AG04450 (cell line): ENCODE measurements around the gene POTEF. TPM values are rescaled to one million over a fixed set of nuclear protein-coding genes. Genes with fewer than 3 reads are reported as not detected.
"Not testable (repeated sequence)": the region's sequence is repeated elsewhere in the genome, so short reads cannot be mapped to it uniquely, and the experiment has no call there.

Experiments
- CTCF ChIA-PET: fragments of 300-600, 350-600 bp; formaldehyde crosslinking; extraction: SDS; loops from one replicate; lab custom pipeline; 2022; ENCODE audit warnings: antibody characterized with exemption, inconsistent platforms; lab: Charles Lee
- POLR2A ChIA-PET: fragments of 350-600 bp; formaldehyde crosslinking; extraction: SDS; loops from one replicate; lab custom pipeline; 2021; ENCODE audit warnings: antibody characterized with exemption, inconsistent platforms; lab: Yijun Ruan, JAX
- DNase-seq: peaks from one replicate; pipeline ENCODE4 v3.0.0-alpha.2; 2011; ENCODE audit warnings: low read depth, low spot score
- H3K27ac ChIP-seq: one replicate; pipeline ENCODE4 v1.5.1; 2012; ENCODE audit warnings: low read depth, low read length, control low read depth
- H3K27me3 ChIP-seq: one replicate; pipeline ENCODE4 v1.6.0; 2012; ENCODE audit warnings: low read length; ENCODE audit not compliant: control insufficient read depth, insufficient read depth
- H3K4me3 ChIP-seq: 2 replicates; pipeline ENCODE4 v1.5.1; 2011; ENCODE audit warnings: mild to moderate bottlenecking, low read depth, low read length, control low read depth
- H3K9me3 ChIP-seq: 2 replicates; pipeline ENCODE4 v1.5.1; 2012; ENCODE audit warnings: low read length; ENCODE audit not compliant: control insufficient read depth, insufficient read depth
- polyA minus RNA-seq: library from RNA; depleted of rRNA, polyadenylated mRNA; stranded (reverse); fragments of >200 nt; gene quantifications from 2 replicates; pipeline ENCODE4 v1.2.3, GENCODE V29; 2011; rRNA and poly(A)+ RNA removed
- polyA plus RNA-seq: library from polyadenylated mRNA; depleted of rRNA; stranded (reverse); fragments of >200 nt; gene quantifications from 2 replicates; pipeline ENCODE4 v1.2.3, GENCODE V29; 2011; rRNA removed
- TF ChIP-seq, protein P1 (sequence below): IDR thresholded peaks from 2 replicates; pipeline ENCODE4 v1.5.1; 2011; ENCODE audit warnings: low read depth, low read length, control low read depth, inconsistent platforms

Gene POTEF
- polyA plus RNA-seq: not detected in 2 replicates
- polyA minus RNA-seq: not detected in 2 replicates

DNA sequence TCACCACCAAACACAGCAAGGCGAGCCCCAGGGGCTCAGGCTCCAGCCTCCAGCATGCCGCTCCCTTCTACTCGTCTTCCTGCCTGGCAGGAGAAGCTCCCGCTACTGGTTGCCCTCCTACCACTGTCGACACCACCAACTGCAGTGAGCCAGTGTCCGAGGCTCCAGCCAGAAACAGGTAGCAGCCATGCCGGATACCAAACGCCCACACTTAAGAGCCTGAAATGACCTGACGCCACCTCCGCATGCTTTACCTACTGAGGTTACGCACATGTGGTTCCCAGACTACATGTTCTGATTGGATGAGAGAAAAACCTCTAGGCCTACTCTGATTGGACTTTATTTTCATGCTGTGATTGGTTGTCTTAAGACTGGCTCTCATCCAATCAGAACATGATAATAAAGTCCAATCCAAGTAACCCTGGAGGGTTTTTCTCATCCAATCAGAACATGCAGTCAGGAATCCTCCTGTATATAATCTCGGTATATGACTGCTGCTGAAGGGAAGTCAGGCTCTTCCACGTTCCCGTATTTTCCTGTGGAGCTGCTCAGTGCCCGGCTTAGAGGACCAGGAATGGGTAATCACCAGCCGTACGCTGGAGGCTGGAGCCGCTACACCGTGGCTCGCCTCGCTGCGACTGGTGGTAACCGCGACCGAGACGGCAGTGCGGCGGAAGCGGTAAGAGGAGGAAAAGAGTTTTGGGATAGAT, at the start of gene POTEF:
POTEF (minus strand) TSS at position 103 of the 710 bp plus-strand sequence. CDS start 8,707 bp downstream, outside the sequence.
- DNase-seq, CTCF ChIA-PET: not testable (repeated sequence)

DNA sequence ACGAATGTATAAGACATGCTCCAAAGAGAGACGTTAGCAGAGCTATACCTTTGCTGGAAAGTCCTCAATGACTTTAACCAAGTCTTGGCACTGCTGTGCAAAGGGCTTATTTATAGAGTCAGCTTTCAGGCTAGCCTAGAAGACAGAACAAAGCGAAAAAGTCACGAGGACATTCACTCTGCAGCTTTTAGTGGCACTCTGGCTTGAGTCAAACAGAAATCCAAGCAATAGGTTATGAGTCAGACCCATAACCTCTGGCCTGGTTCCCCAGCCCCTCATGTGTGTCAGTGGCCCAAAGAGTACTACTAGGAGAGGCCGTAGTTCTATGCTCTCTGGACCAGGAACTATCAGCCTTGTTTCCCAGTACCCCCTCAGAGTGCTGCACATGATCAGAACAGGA, 45.8 kb upstream of the POTEF start:
- H3K27me3 ChIP-seq, H3K27ac ChIP-seq, POLR2A ChIA-PET, CTCF ChIA-PET, H3K4me3 ChIP-seq, DNase-seq, H3K9me3 ChIP-seq: not testable (repeated sequence)

More for the DNA sequence above, at the start of gene POTEF:
- H3K9me3 ChIP-seq, POLR2A ChIA-PET, H3K27me3 ChIP-seq, H3K27ac ChIP-seq, H3K4me3 ChIP-seq: not testable (repeated sequence)

DNA sequence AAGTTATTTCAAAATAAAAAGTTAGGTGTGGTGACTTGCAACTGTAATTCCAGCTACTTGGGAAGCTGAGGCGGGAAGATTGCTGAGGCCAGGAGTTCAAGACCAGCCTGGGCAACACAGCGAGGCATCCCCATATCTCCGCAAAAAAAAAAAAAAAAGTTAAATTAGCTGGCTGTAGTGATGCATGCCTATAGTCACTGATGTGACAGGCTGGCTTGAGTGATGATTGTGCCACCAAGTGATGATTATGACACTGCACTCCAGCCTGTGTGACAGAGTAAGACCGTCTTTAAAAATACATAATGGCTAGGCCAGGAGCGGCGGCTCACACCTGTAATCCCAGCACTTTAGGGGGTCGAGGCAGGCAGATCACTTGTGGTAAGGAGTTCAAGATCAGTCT, 40.9 kb upstream of the POTEF start:
- POLR2A ChIA-PET: no interaction called here
- Histone ChIP-seq H3K27ac (no peak overlapping the region), H3K9me3 (no peaks in the 10 kb centered on the region), H3K4me3 (no peak overlapping the region), H3K27me3 (no peaks in the 10 kb centered on the region)
- DNase-seq: no peak
- CTCF ChIA-PET: interaction anchor here (0.9 to 2.7 kb wide), 2 partner anchors 12 to 163 kb away, joined by 3 to 10 read pairs; partner anchors contain the start of genes MZT2B and SMPD4
- TF ChIP-seq, protein P1, sequence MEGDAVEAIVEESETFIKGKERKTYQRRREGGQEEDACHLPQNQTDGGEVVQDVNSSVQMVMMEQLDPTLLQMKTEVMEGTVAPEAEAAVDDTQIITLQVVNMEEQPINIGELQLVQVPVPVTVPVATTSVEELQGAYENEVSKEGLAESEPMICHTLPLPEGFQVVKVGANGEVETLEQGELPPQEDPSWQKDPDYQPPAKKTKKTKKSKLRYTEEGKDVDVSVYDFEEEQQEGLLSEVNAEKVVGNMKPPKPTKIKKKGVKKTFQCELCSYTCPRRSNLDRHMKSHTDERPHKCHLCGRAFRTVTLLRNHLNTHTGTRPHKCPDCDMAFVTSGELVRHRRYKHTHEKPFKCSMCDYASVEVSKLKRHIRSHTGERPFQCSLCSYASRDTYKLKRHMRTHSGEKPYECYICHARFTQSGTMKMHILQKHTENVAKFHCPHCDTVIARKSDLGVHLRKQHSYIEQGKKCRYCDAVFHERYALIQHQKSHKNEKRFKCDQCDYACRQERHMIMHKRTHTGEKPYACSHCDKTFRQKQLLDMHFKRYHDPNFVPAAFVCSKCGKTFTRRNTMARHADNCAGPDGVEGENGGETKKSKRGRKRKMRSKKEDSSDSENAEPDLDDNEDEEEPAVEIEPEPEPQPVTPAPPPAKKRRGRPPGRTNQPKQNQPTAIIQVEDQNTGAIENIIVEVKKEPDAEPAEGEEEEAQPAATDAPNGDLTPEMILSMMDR: no peak

DNA sequence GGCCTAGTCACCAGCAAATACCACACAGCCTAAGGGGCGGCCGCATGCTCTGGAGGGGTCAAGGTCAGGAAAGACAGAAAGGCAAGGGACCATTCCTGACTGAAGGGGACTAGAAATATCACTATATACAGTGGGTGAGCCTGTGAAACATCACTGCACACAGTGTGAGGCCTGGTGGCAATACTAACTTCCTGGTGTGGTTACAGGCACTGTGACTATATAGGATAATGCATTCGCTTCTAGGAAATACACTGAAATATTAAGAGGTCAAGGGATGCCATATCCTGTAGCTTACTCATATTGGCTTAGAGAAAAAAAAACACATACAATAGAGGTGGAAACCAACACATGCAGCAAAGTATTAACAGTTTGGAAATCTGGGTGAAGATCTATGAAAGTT, 40.1 kb upstream of the POTEF start:
- H3K4me3 ChIP-seq, H3K27ac ChIP-seq, POLR2A ChIA-PET, H3K27me3 ChIP-seq, H3K9me3 ChIP-seq, DNase-seq: not testable (repeated sequence)
- CTCF ChIA-PET: interaction anchor here (2.7 kb wide), 1 partner anchor 12 kb away, joined by 10 read pairs; the partner anchor contains the start of genes MZT2B and SMPD4

DNA sequence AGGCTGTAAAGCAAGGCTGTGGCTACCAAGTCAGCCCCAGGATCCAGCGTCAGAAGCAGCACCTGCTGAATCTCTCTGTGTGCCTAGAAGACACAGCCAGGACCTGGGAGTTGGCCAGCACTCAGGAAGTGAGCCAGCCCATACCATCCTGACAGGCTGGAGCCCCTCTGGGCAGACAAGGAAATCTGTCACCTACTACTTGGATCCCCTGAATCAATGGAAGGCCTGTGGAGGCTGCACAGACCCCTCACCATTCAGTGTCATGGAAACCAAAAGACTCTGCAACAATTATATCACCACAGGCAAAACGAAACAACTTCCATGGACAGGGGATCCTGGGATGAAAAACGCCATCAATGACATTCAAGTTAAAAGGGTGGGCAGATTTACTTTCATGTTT, 37.6 kb upstream of the POTEF start:
- H3K27ac ChIP-seq, DNase-seq, H3K9me3 ChIP-seq, POLR2A ChIA-PET, H3K27me3 ChIP-seq, H3K4me3 ChIP-seq, CTCF ChIA-PET: not testable (repeated sequence)

DNA sequence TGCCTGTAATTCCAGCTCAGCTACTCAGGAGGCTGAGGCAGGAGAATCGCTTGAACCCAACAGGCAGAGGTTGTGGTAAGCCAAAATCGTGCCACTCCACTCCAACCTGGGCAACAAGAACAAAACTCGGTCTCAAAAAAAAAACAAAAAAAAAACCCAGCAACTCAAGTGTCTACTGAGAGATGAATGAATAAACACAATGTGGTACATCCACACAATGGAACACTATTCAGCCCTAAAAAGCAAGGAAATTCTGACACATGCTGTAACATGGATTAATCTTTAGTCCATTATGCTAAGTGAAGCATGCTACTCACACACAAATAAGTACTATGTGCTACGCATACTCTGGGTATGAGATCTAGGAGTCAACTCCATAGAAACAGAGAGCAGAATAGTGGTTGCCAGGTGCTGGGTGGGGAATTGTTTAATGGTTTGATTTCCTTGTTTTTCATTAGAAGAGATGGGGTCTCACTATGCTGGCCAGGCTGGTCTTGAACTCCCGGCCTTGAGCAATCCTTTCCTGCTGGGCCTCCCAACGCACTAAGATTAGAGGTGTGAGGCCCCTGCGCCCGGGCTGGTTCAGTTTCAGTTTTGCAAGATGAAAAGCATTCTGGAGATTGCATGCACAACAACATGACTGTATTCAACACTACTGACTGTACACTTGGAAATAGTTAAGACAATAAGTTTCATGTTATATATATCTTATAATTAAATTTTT, 36.4 kb upstream of the POTEF start:
- H3K27me3 ChIP-seq: no peaks in the 10 kb centered on the region
- H3K9me3 ChIP-seq: no peaks in the 10 kb centered on the region
- H3K27ac ChIP-seq: no peak overlapping the region
- POLR2A ChIA-PET: no interaction called here
- CTCF ChIA-PET: no interaction called here
- no peak overlapping the region for H3K4me3 ChIP-seq
- DNase-seq: no peak
- TF ChIP-seq, protein P1: no peak

DNA sequence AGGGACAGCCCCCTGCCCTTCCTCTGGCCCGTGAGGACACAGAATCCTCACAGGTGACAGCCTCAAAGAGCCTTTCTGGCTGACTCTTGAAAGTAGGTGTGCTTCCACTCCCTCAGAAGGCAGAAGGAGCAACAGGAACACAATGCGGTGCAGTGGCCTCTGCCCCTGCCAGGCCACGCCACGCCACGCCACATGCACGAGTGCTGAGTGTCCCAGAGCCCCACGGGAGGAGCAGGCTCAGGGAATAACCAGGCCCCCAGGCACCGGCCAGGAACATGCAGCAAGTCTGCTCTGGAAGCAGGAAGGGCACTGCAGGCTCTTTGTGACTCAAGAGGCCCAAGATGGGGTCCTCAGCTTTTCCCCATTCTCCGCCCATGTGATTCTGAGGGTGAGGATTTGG, 33.9 kb upstream of the POTEF start:
- no peaks in the 10 kb centered on the region for H3K9me3 ChIP-seq
- H3K27ac ChIP-seq: no peak overlapping the region
- TF ChIP-seq, protein P1: no peak
- H3K4me3 ChIP-seq: no peak overlapping the region
- POLR2A ChIA-PET: no interaction called here
- CTCF ChIA-PET: no interaction called here
- no peak for DNase-seq
- H3K27me3 ChIP-seq: no peaks in the 10 kb centered on the region

DNA sequence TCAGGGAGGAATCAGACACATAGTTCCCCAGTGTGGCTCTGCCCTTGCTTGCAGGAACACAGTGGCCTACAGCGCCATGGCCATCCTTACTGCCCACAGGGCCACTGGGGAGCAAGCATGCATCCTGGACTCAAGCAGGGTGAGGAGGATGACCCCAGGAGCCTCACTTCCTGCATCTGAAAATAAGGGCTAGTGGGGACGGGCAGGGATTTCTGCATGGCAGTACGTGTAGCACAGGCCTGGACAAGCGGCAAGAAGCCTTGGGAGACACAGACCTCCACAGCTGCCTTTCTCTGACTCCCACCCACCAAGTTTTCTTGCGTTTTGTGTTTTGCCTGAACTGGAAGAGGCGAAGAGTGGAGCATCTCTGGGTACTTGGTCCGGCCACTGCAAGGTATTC, 33.5 kb upstream of the POTEF start:
- H3K4me3 ChIP-seq, H3K9me3 ChIP-seq, DNase-seq, H3K27ac ChIP-seq, CTCF ChIA-PET, H3K27me3 ChIP-seq, POLR2A ChIA-PET: not testable (repeated sequence)
